AG09309 (cell line): ENCODE results near the gene CKLF.
A peak's percentile ranks its signal among the peaks of the same experiment; 100 is the strongest.

Source experiments
- DNase-seq: peaks from one replicate; pipeline ENCODE4 v3.0.0-alpha.2; 2010; ENCODE audit warnings: low read depth
- H3K4me3 ChIP-seq: 2 replicates; pipeline ENCODE4 v1.5.1; 2011; ENCODE audit warnings: mild to moderate bottlenecking, low read depth, low read length, moderate library complexity; ENCODE audit not compliant: control insufficient read depth
- TF ChIP-seq, protein P1 (sequence below): IDR thresholded peaks from 2 replicates; pipeline ENCODE4 v1.5.1; 2011; ENCODE audit warnings: mild to moderate bottlenecking, low read depth, low read length, inconsistent platforms; ENCODE audit not compliant: insufficient read depth, control insufficient read depth; ENCODE audit errors: missing control alignments

CKLF gene

DNA sequence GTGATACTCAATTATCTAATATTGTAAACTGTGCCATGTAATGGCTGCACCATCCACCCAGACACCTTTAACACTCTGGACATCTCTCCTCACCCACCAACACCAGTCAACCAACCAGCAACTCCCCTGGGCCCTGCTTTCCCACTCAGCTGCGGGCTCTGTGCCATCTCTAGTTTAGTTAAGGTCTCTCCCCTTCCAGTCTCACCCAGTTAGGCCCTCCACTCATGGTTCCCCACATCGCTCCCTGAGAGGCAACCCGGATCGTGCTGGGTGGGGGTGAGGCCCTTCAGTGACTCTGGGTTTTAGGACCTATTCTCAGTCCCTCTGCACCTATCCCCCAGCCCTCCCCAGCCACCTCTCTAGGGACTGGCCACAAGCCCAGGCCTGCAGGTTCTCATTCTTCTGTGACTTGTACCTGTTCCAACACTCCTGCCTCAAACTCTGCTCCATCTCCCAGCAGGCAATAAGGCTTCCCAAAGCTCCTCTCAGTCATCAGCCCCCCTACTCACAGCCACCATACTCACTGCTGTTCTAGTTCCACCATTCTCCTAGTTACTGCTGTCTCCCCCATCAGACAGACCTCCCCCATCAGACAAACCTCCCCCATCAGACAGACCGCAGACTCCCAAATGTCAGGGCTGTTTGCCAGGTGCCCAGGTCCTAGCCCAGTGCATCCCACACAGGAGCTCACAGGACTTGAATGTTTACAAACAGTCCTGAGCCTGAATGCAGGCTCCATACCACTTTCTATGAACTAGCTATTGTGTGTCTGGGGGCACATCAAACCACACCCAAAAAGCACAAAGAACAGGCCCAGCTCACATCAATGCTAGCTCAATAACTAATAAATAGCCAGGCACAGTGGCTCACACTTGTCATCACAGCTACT lies 5.0 kb upstream of the CKLF start:
- no peak for DNase-seq
- H3K4me3 ChIP-seq = no peak overlapping the region
- TF ChIP-seq, protein P1, sequence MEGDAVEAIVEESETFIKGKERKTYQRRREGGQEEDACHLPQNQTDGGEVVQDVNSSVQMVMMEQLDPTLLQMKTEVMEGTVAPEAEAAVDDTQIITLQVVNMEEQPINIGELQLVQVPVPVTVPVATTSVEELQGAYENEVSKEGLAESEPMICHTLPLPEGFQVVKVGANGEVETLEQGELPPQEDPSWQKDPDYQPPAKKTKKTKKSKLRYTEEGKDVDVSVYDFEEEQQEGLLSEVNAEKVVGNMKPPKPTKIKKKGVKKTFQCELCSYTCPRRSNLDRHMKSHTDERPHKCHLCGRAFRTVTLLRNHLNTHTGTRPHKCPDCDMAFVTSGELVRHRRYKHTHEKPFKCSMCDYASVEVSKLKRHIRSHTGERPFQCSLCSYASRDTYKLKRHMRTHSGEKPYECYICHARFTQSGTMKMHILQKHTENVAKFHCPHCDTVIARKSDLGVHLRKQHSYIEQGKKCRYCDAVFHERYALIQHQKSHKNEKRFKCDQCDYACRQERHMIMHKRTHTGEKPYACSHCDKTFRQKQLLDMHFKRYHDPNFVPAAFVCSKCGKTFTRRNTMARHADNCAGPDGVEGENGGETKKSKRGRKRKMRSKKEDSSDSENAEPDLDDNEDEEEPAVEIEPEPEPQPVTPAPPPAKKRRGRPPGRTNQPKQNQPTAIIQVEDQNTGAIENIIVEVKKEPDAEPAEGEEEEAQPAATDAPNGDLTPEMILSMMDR = no peak

DNA sequence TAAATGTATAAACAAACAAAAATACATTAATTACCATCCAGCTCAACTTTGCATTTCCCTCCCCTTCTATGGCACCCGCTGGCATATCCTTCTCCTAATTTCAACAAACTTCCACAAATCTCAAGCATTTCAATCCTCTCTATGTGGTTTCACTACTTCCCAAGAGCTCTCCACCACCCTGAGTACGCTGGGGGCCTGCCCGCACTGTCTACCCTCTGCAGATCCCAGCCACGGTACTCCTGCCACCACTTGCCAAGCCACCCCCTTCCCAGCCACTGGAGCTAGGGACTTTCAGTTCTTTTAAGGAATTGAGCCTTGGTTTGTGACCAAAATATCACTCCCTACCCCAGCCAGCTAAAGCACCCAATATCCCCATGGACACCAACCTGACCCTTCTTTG lies 4.3 kb upstream of the CKLF start:
- H3K4me3 ChIP-seq = no peak overlapping the region
- no peak for DNase-seq
- TF ChIP-seq, protein P1 = no peak

- TF ChIP-seq, protein P1 = no peak
- peak overlapping the region; percentile 52 for H3K4me3 ChIP-seq
- no peak for DNase-seq
Measured at GRCh38 chr16:66548868-66549267, 3.5 kb upstream of the CKLF start.

DNA sequence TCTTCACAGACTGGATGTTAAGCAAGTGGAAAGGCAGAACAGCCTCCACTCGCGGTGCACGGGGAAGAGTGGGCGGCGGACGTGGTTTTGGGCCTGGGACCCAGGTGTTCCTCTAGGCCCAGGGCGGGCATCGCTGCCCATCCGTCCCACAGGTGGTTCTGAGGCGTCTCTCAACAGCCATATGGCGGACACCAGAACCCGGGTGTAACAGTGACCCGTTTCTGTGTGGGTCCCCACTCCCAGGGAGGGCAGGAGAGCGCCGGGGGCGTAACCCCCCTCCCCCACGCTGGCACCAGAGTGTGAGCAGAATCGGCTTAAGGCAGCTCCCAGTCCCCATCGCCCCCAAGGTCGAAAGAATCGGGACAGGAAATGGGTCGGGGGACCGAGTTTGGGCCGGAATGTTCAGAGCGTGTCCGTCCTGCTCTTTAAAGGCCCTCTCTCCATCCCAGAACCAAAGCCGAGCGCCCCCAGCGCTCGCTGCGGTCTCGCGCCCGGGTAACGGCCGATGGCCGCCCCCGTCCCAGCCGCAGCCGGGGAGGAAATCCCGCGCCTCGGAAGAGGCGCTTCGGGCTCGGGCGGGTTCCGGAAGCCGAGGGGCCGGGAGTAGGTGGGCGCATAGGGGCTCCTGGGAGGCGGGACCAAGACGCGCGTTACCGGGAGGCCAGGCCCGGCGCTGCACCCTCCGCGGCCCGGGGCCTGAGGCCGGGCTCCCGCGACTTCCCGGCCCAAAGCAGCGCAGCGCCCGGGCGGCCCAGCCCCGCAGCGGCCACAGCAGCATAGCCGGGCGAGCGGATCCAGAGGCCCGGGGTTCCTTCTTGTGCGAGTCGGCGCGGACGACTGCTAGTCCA lies 2.9 kb upstream of the CKLF start, which contains the start of gene TK2:
TSS of gene TK2 (minus strand) at position 839 of the 848 bp plus-strand sequence. CDS start at position 778, 61 bp downstream.
- peak within 1 kb of the TSS; percentile 52 for H3K4me3 ChIP-seq
- DNase-seq = no peak
- TF ChIP-seq, protein P1 = peak; percentile 27

GRCh38 chr16:66551348-66551759 lies 1.0 kb upstream of the CKLF start:
- TF ChIP-seq, protein P1 = peak; percentile 22
- no peak for DNase-seq
- H3K4me3 ChIP-seq = no peak overlapping the region

- TF ChIP-seq, protein P1 = no peak
- DNase-seq = no peak
- peak overlapping the region; percentile 93 for H3K4me3 ChIP-seq
Measured at GRCh38 chr16:66551788-66552285, 539 bp upstream of the CKLF start.
